ES-I3 (cell line): ENCODE results near the gene STK16.

ENCODE experiments used
- H3K36me3 ChIP-seq: 2 replicates; pipeline ENCODE4 v1.6.1; 2013; ENCODE audit warnings: mild to moderate bottlenecking, low read length, control low read depth, moderate library complexity; ENCODE audit not compliant: insufficient read depth
- H3K4me1 ChIP-seq: 2 replicates; pipeline ENCODE4 v1.6.1; 2013; ENCODE audit warnings: mild to moderate bottlenecking, control low read depth, low read length; ENCODE audit not compliant: insufficient read depth
- H3K9ac ChIP-seq: 2 replicates; pipeline ENCODE4 v1.6.1; 2013; ENCODE audit warnings: low read depth, mild to moderate bottlenecking, low read length, moderate library complexity
- H3K9me3 ChIP-seq: 2 replicates; pipeline ENCODE4 v1.6.1; 2013; ENCODE audit warnings: mild to moderate bottlenecking, low read length, moderate library complexity; ENCODE audit not compliant: control insufficient read depth, insufficient read depth

The STK16 gene

GRCh38 chr2:219289537-219290361 lies 44.5 kb downstream of the STK16 start:
- Histone ChIP-seq H3K36me3 (no peaks in the 10 kb centered on the region), H3K9me3 (no peaks in the 10 kb centered on the region), H3K4me1 (peaks cover 10% of the 10 kb centered on the region), H3K9ac (no peak overlapping the region)

DNA sequence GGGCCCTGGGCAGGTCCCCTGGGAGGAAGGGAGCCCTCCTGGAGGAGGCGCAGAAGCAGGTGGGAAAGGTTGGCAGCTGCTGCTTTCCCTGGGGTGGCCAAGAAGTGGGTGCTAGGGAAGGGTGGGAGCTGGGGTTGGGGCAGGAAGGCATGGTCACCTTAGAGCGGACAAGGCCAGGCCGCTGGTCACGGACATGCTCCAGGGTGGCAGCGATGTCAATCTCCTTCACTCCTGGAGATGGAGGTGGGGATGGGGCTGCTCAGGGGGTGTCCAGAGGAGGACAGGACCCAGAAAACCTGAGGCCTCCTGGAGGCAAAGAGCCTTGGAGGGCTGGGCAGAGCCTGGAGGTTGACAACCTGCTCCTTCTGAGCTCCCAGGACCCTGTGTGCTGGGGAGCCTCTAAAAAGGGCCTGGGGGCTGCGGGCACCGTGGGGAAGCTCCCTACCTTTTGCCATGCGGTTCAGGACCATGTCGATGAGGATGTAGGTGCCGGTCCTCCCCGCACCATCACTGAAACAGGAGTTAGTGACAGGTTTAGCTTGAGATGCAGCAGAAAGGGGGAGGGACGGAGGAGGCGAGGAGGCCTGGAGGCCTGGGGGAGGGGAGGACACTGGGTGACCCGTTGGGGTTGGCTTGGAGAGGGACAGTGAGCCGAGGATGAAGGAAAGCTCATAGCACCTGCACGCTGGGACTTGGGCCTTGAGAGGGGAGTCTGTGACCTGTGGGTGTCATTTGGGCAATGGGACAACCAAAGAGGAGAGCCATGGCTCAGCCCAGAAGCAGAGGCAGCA lies 45.3 kb downstream of the STK16 start:
- Histone ChIP-seq H3K36me3 (no peaks in the 10 kb centered on the region), H3K9me3 (no peaks in the 10 kb centered on the region), H3K4me1 (peaks cover 10% of the 10 kb centered on the region), H3K9ac (no peak overlapping the region)

GRCh38 chr2:219291394-219291793 lies 46.1 kb downstream of the STK16 start:
- no peak overlapping the region for H3K9ac ChIP-seq
- no peaks in the 10 kb centered on the region for H3K9me3 ChIP-seq
- no peaks in the 10 kb centered on the region for H3K36me3 ChIP-seq
- H3K4me1 ChIP-seq, result peaks cover 7% of the 10 kb centered on the region

DNA sequence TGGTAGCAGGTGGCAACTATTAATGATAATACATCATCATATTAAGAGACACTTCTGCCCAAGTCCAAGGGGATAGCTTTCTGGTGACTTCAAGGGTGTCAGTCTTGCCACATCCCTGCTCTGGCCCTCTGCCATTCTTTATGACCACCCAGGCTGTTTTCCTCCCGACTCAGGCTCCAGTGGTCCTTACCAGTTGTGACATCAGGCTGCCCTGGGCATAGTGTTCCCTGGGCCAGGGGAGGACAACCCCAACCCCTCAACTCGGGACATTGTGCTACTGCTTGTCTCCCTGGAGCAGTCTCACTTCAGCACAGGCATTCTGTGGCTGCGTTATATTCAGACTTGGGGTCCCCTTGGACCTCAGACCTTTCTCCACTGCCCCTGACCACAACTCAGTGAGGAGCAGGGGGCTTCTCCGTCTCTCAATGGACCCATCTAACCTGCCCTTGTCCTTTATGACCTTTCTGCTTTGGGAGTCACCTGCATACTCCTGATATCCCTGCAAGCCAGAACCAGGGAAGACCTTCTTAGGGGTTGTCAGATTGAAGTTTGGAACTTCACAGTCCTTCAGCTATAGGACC lies 46.7 kb downstream of the STK16 start:
- Histone ChIP-seq H3K36me3 (no peaks in the 10 kb centered on the region), H3K9ac (no peak overlapping the region)

GRCh38 chr2:219292616-219293015 lies 47.3 kb downstream of the STK16 start:
- Histone ChIP-seq H3K9ac (no peak overlapping the region), H3K36me3 (no peaks in the 10 kb centered on the region; the same call in 1 of the 2 replicates), H3K4me1 (no peaks in the 10 kb centered on the region), H3K9me3 (no peaks in the 10 kb centered on the region)

More for the DNA sequence above, 46.7 kb downstream of the STK16 start:
- Histone ChIP-seq H3K4me1 (peaks cover under 1% of the 10 kb centered on the region; the same call in 1 of the 2 replicates), H3K9me3 (no peaks in the 10 kb centered on the region)

DNA sequence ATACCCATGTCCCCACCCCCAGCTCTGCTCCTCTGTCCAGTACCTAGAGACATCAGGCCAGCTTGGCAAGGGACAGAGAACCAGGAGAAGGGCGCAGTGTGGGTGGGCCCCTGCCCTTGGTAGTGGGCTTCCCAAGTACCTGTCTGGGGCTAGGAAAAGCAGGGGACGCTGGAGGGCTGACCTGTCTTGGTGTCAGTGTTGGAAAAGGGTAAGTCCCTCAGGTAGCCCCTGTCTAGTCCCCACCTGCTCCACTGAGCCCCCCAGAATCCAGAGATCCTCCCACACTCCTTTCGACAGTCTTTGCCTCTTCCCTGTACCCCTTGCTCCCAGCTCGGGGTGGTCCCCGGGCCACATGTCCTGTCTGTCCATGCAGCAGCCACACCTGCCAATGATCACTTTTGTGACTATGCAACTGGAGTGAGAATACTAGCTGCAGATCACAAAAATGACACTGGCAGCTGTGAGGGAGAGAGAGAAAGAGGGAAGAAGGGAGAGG lies 48.5 kb downstream of the STK16 start:
- Histone ChIP-seq H3K9ac (peak overlapping the region; percentile 94; the same call in 1 of the 2 replicates), H3K9me3 (no peaks in the 10 kb centered on the region), H3K4me1 (no peaks in the 10 kb centered on the region), H3K36me3 (no peaks in the 10 kb centered on the region; the same call in 1 of the 2 replicates)

DNA sequence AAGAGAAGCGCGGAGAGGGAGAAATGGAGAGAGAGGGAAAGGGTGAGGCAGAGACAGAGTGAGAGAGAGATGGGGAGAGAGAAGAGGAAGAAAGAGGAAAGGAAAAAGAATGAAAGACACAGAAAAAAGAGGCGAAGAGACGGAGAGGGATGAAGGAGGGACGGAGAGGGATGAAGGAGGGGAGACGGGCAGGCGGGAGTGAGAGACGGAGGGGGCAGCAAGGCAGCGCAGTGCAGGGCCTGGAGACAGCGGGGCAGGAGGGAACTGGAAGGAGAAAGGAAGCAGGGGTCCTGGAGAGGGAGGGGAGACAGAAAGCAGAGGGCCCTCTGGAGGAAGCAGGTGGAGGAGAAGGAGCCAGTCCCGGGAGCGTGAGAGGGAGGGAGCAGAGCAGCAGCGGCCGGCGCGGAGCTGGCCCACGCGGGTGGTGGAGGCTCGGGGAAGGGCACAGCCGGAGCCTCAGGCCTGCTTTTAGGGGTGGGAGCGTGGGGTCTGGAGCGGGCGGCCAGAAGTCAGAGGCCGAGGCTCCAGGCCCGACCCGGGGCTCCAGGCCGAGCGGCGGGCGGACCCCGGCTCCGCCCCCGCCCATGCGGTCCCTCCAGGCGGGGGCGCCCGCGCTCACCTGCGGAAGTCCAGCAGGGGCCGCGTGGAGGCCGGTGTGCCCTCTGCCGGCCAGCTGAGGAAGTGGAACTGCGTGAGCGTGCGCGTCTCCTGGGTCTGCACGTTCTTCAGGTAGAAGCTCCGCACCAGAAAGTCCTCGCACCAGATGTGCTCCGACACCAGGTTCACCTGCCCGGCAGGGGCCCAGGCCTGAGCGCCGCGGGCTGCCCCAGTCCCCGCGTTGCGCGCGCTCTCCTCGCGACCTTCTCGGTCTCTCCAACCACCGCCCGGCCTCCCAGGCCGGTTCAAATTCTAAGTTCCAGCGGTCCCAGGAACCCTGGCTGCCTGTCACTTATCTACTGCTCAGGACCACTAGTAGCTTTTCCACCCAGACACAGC lies 49.4 kb downstream of the STK16 start:
- peak overlapping the region; percentile 94 for H3K9ac ChIP-seq
- H3K9me3 ChIP-seq, result no peaks in the 10 kb centered on the region
- no peaks in the 10 kb centered on the region for H3K4me1 ChIP-seq
- no peaks in the 10 kb centered on the region; the same call in 1 of the 2 replicates for H3K36me3 ChIP-seq

DNA sequence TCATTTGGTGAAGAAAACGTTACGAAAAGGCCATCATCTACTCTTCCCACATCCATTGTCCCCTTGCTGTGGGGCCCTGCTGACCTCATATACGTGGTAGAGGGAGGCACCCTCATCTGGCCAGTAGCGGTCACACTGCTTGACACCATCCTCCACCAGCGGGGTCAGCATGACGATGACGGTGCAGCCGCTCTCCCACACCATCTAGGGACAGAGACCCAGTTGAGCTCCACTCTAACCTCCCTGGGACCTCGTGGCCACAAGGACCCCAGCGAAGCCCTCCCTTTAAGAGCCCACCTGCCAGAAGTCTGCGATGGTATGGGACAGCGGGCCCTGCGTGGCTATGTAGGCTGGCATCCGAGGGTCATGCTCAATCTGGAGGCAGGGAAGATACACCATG lies 50.9 kb downstream of the STK16 start:
- Histone ChIP-seq H3K4me1 (no peaks in the 10 kb centered on the region), H3K9ac (no peak overlapping the region), H3K9me3 (no peaks in the 10 kb centered on the region), H3K36me3 (no peaks in the 10 kb centered on the region; the same call in 1 of the 2 replicates)

DNA sequence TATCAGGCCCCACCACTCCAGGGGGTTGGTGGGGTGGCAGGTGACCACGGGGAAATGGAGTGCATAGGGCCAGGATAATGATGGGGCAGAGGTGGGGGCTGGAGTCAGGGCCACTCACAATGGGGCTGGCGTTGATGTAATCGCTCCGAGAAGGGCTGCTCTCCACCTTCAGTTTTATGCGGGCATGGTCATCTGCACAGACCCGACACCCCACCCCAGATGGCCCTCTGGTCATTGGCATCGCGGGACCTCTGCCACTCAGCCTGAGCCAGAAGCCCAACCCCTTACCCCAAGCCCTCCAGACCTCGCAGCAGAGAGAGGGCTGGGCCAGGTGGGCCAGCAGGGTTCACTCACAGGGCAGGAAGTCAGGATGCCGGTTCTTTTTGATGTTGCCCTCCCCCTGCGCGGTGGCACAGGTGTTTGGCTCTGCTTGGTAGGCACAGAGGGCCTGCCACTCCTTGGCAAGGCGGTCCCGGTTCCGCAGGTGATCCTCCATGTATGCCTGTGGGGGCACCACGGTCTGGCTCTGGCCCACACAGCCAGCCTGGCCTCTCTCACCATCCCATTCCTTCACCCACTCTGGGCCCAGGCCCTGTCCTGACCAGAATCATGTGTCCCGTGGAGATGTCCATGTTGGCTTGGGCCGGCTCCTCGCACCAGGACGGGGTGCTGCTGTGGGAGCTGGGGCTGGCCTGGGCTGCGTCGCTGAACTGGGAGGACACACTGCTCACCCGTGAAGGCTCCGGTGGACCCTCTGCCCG lies 51.5 kb downstream of the STK16 start:
- no peaks in the 10 kb centered on the region for H3K9me3 ChIP-seq
- H3K9ac ChIP-seq, result no peak overlapping the region
- no peaks in the 10 kb centered on the region for H3K4me1 ChIP-seq
- no peaks in the 10 kb centered on the region; the same call in 1 of the 2 replicates for H3K36me3 ChIP-seq

- H3K9ac ChIP-seq, result no peak overlapping the region
- H3K4me1 ChIP-seq, result no peaks in the 10 kb centered on the region
- H3K36me3 ChIP-seq, result no peaks in the 10 kb centered on the region; the same call in 1 of the 2 replicates
- H3K9me3 ChIP-seq, result no peaks in the 10 kb centered on the region
Measured at GRCh38 chr2:219297766-219298456, 52.6 kb downstream of the STK16 start.

- no peak overlapping the region for H3K9ac ChIP-seq
- H3K9me3 ChIP-seq, result no peaks in the 10 kb centered on the region
- H3K36me3 ChIP-seq, result no peaks in the 10 kb centered on the region; the same call in 1 of the 2 replicates
- no peaks in the 10 kb centered on the region for H3K4me1 ChIP-seq
Measured at GRCh38 chr2:219298759-219299371, 53.6 kb downstream of the STK16 start.

- Histone ChIP-seq H3K36me3 (no peaks in the 10 kb centered on the region; the same call in 1 of the 2 replicates), H3K9ac (no peak overlapping the region)
Measured at GRCh38 chr2:219299372-219299760, 54.1 kb downstream of the STK16 start.

More at GRCh38 chr2:219299372-219299760, 54.1 kb downstream of the STK16 start:
- no peaks in the 10 kb centered on the region for H3K4me1 ChIP-seq
- H3K9me3 ChIP-seq, result no peaks in the 10 kb centered on the region
